ENCODE measurements around the gene FOSL2. TPM values are rescaled to one million over a fixed set of nuclear protein-coding genes. Genes with fewer than 3 reads are reported as not detected.

FOSL2 gene
- total RNA-seq, 3 donors from 2014 or later = 106 to 116 (median 116) TPM

DNA sequence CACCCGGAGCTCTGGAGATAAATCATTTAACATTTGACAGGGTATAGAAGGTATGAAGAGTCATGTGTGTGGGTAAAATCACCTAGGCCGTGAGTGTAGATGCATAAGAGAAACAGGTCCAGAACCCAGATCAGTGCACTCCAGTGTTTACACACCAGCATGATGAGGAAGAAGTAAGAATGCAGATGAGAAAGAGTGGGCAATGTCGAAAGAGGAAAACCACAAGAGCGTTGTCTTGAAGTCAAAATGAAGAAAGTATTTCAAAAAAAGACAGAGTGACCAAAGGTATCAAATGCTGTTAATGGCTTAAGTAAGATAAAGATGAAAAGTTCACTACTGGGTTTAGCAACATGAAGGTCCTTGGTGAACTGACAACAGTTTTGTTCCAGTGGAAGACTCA, 71.2 kb downstream of the FOSL2 start:
- H3K36me3 ChIP-seq = no peaks in the 10 kb centered on the region
- TF ChIP-seq POLR2AphosphoS5 (IDR thresholded peaks at IDR 0.05) (no peak), POLR2A (IDR thresholded peaks at IDR 0.05) (no peak)
- TF ChIP-seq, protein P1, sequence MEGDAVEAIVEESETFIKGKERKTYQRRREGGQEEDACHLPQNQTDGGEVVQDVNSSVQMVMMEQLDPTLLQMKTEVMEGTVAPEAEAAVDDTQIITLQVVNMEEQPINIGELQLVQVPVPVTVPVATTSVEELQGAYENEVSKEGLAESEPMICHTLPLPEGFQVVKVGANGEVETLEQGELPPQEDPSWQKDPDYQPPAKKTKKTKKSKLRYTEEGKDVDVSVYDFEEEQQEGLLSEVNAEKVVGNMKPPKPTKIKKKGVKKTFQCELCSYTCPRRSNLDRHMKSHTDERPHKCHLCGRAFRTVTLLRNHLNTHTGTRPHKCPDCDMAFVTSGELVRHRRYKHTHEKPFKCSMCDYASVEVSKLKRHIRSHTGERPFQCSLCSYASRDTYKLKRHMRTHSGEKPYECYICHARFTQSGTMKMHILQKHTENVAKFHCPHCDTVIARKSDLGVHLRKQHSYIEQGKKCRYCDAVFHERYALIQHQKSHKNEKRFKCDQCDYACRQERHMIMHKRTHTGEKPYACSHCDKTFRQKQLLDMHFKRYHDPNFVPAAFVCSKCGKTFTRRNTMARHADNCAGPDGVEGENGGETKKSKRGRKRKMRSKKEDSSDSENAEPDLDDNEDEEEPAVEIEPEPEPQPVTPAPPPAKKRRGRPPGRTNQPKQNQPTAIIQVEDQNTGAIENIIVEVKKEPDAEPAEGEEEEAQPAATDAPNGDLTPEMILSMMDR (IDR thresholded peaks at IDR 0.05) = no peak
- no peak overlapping the region for H3K27ac ChIP-seq
- H3K4me1 ChIP-seq = no peaks in the 10 kb centered on the region
- intact Hi-C loops (cut with DNase I; ENCODE audit: low total_unique reads) = no loop called here
- H3K27me3 ChIP-seq = no peaks in the 10 kb centered on the region
- peaks cover 0 to 5% of the 10 kb centered on the region in 2 donors for H3K9me3 ChIP-seq
- H3K4me3 ChIP-seq = no peak overlapping the region
- no peak for DNase-seq (ENCODE audit: low spot score in 2 of 2)

DNA sequence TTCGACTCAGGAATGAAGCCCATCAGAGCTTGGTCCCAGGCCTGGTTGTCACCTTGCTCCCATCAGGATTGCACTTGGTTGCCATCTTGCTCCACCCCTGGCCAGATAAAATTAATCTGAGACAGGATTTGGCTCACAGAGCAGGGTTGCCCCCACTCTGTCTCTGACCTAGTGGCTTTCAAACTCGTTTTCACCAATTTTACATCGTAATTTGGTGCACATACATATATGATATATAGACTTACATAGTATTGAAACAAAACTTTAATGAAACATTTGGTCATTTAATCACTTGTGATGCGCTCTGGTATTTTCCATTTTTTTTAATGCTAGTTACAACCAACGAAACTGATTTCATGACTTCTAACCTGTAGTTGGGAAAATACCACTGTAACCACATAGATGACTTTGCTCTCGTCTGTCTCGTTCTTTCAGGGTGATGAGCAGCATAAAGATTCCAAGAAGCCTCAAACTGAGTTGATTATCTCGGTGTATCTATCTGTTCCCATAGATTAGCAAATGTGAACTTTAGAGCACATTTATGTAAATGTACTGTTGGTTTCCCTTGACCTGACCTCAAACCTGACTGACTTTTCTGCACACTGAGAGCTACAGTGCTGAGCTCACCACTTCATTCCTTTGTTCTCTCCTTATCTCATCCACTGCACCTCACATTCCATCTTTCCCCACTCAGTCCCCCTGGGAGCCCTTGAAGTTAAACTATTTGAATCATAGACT, 72.7 kb downstream of the FOSL2 start:
- no peak overlapping the region for H3K27ac ChIP-seq
- H3K9me3 ChIP-seq = peaks cover 0 to 5% of the 10 kb centered on the region in 2 donors
- DNase-seq (ENCODE audit: low spot score in 2 of 2) = no peak
- no peaks in the 10 kb centered on the region for H3K4me1 ChIP-seq
- no peak overlapping the region for H3K4me3 ChIP-seq
- intact Hi-C loops (cut with DNase I; ENCODE audit: low total_unique reads) = no loop called here
- no peaks in the 10 kb centered on the region for H3K36me3 ChIP-seq
- TF ChIP-seq POLR2AphosphoS5 (IDR thresholded peaks at IDR 0.05) = no peak
- no peaks in the 10 kb centered on the region for H3K27me3 ChIP-seq

Other genes starting within 250 kb of the FOSL2 start
- gene PLB1, start 103.2 kb downstream of the FOSL2 start, total RNA-seq = 10 to 100 TPM in 1 of 3 donors, 1 to 10 TPM in 2; 5.6 to 11.9 (median 8.8) TPM

All from breast epithelium (tissue), 4 donors.